GM21367 (cell line): ENCODE data around the gene KIAA1191.
"Not testable (repeated sequence)": the region's sequence is repeated elsewhere in the genome, so short reads cannot be mapped to it uniquely, and the experiment has no call there.

Experiments used
- ATAC-seq: cut with Tn5 transposase; IDR thresholded peaks from one replicate; pipeline ENCODE4 v1.9.1; 2021; ENCODE audit not compliant: unreplicated experiment

KIAA1191 gene, protein sequence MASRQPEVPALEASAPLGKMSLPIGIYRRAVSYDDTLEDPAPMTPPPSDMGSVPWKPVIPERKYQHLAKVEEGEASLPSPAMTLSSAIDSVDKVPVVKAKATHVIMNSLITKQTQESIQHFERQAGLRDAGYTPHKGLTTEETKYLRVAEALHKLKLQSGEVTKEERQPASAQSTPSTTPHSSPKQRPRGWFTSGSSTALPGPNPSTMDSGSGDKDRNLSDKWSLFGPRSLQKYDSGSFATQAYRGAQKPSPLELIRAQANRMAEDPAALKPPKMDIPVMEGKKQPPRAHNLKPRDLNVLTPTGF

GRCh38 chr5:176361437-176362232, at the start of gene KIAA1191:
Gene KIAA1191, minus strand, starts transcription at chr5:176361764. Its CDS starts 2,256 bp downstream, at chr5:176359508.
- peak; percentile 79 for ATAC-seq

DNA sequence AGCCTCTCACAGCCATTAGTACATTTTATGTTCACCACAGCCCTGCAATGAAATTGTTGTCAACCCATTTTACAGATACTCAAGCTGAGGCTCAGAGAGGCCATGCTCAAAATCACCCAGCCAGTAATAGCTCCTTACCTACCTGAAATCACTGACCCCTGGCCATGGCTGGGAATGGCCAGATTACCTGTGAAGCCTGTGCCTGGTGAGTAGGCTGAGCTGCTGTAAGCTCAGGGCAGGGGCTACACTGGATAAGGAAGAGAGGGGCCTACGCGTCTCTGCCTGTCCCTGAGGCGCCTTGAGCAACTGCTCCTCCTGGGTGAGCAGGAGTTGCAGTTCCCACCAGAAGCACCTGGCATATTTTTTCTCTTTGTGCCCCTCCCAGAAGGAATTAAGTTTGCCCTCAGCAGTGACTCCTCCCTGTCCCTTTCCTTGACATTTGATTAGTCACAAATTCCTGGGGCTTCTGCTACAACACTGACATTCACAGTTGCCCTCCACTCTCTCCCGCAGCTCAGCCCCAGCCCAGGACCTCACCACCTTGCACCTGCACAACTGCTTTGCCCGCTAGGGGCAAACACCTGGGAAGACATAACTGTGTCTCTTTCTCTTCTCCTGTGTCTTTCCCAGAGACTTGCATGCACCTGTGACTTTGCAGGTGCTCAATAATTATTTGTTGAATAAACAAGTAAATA, 49.1 kb upstream of the KIAA1191 start:
- ATAC-seq: no peak

DNA sequence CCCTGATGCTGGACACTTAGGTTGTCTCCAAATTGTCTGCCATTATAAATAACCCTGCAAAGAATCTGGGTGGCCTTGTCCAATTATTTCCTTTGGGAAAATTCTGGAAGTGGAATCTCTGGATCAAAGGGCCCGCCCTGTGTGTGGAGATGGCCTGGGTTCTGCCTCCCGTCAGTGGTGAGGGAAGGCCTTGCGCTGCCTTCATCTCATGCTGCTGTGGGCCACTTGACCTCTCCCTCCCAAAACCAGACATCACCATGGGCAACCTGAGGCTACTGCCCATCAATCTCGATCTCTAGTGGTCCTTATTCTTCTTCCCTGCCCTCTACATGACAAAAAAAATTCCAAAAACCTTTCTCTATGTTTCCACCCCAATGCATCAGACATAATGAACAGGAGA, 48.2 kb upstream of the KIAA1191 start:
- ATAC-seq: no peak

DNA sequence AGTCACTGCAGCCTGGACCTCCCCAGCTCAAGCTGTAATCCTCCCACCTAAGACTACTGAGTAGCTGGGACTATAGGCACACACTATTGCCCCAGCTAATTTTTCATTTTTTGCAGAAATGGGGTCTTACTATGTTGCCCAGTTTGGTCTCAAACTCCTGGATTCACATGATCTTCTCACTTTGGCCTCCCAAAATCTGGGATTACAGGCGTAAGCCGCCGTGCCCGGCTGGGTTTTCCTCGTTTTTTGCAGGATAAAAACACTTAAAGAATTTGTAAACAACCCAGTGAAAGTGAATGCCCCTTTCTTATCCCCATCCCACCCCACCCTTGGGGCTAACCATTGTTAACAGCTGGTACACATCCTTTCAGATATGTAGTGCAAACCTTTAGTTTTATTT, 47.0 kb upstream of the KIAA1191 start:
- ATAC-seq: no peak

DNA sequence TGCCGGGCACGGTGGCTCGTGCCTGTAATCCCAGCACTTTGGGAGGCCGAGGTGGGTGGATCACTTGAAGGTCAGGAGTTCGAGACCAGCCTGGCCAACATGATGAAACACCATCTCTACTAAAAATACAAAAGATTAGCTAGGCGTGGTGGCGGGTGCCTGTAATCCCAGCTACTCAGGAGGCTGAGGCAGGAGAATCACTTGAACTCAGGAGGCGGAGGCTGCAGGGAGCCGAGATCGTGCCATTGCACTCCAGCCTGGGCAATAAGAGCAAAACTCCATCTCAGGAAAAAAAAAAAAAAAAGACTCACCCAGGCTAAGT, 46.6 kb upstream of the KIAA1191 start:
- not testable (repeated sequence) for ATAC-seq

- no peak for ATAC-seq
Observed at GRCh38 chr5:176407456-176408251, 46.1 kb upstream of the KIAA1191 start.

- no peak for ATAC-seq
Observed at GRCh38 chr5:176406436-176407052, 45.0 kb upstream of the KIAA1191 start.

GRCh38 chr5:176405656-176406435, 44.3 kb upstream of the KIAA1191 start:
- ATAC-seq: no peak

GRCh38 chr5:176401281-176402205, 40.0 kb upstream of the KIAA1191 start:
- ATAC-seq: no peak

DNA sequence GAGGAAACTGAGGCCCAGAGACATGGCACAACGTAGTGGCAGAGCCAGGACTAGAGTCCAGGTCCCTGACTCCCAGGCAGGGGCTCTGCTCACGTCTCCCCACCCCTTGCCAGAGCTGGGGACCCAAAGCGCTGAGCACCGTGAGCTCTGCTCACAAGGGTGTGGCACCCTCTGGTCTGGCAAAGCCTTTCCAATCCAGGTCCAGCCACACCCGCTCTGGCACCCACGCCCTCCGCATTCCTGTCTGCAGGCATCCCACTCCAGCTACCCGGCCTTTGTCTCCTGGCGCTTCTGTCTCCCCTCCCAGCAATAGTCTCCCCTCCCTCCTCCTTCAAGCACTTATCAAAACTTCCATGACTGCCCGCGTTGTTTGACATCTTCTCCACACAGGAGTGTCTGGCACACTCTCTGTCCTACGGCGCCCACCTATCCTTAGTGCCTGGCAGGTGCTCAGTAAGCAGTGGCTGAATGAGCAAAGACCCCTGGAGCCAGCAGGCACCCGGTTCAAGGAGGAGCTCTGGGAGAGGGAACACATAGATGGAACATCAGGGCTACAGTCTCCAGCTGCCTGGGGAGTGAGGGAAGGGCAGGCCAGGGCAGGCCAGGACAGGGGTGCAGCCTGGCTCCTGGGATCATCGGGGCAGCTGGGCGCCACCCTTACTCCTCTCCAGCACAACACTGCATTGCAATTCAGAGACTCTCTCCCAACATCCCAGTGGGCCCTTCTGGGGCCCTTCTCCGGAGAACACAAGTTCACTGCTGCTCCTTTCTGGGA, 39.0 kb upstream of the KIAA1191 start:
- no peak for ATAC-seq

DNA sequence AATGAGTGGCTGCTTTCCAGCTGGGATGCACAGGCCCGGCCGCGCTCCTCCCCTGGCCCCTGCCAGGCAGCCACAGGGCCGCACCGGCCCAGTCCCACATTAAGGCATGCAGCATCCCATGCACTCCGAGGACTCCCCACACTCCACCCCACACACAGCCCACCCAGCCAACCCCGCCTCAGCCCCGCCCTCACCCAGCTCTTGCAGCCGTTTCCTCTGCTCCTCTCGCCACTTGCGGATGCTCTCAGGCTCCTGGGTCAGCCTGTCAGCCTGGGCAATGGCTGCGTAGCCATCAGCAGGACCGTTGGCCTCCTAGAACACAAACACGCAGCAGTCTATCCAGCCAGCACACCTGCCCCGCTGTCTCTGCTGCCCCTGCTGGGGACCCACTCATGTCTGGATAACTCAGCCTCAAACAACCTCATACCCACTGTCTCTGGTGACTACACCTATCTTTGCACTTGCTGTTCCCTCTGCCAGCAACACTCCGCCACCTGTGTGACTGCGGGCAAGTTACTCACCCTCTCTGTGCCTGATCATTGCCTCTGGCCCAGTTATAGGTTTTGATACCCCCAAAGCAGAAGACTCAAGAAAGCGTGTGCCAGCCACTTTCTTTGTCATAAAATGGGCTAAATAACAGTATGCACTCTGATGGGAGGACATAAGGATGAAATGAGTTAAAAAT, 36.3 kb upstream of the KIAA1191 start:
- no peak for ATAC-seq

DNA sequence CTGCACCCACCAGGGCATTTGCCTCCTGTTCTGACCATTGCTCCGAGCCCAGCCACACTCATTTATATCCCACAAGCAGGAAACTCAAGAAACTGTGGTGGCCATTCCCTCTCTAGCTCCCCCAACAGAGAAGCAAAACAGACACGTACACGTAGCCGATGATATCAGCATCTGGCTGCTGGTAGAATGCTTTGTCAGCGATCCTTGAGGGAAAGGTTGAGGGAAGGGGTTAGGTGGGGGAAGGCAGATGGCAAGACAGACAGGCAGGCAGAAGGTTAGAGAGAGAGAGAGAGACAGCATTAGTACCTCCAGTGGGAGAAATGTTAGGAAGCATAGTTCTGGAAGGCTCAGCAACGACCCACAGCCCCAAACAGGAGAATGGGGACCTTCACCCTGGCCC, 34.8 kb upstream of the KIAA1191 start:
- no peak for ATAC-seq

- ATAC-seq: no peak
Observed at GRCh38 chr5:176394881-176395675, 33.5 kb upstream of the KIAA1191 start.

DNA sequence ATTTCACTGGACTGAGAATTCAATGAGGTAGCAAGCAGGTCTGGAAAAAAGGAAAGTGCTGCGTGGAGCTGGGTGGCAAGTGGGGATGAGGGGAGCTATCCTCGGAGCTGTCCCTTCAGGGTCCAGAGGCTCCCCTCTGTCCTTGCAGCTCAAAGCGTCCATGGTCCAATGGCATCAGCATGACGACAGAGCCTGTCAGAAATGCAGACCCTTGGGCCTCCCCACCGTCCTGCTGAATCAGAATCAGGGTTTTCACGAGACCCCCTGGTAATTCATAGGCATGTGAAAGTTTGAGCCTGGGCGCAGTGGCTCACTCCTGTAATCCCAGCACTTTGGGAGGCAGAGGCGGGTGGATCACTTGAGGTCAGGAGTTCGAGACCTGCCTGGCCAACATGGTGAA, 32.5 kb upstream of the KIAA1191 start:
- no peak for ATAC-seq

- no peak for ATAC-seq
Observed at GRCh38 chr5:176392526-176392925, 31.0 kb upstream of the KIAA1191 start.

DNA sequence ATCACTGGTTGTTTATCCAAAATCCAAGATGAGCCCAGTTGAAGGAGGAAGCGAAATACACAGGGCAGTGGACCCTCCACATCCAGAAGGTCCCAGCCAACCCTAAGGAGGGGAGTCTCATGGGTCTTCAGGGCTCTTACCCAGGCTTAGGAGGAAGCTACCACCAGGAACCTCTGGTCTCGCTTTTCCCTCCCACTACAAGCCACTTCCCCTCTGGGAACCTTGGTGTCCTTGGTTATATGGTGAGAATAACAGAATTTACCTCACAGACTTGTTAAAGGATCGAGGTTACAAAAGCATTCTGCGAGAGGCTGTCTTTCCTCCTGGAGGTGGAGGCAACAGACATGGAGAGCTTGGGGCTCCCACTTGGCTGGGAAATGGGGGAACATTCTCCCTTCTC, 30.4 kb upstream of the KIAA1191 start:
- no peak for ATAC-seq

- ATAC-seq: no peak
Observed at GRCh38 chr5:176391479-176391878, 29.9 kb upstream of the KIAA1191 start.
